ENCODE data around the gene YKT6.
A peak's percentile ranks its signal among the peaks of the same experiment; 100 is the strongest.

YKT6 gene

GRCh38 chr7:44159824-44160630 lies 40.8 kb upstream of the YKT6 start:
- 73% methylated on average over 5 of the region's 5 CpGs for WGBS
- Histone ChIP-seq H3K36me3 (ENCODE audit: control insufficient read depth in 1 of 2, insufficient read depth in 2 of 2, low read depth in 1 of 2, low read length in 2 of 2) (no peaks in the 10 kb centered on the region), H3K23ac (ENCODE audit: low read length in 2 of 2) (no peak overlapping the region), H2BK15ac (ENCODE audit: low read depth, poor library complexity, severe bottlenecking) (no peak overlapping the region), H3K4me1 (ENCODE audit: control insufficient read depth, insufficient read depth, low read depth, low read length) (peaks cover 18% of the 10 kb centered on the region), H3K4me3 (ENCODE audit: insufficient read depth in 1 of 2, low read depth in 1 of 2, low read length in 2 of 2) (no peak overlapping the region), H3K9ac (ENCODE audit: low read length) (no peak overlapping the region), H2AFZ (ENCODE audit: low read depth, low read length) (no peak overlapping the region), H3K14ac (ENCODE audit: low read length in 2 of 2) (no peak overlapping the region), H4K91ac (ENCODE audit: low read length) (no peak overlapping the region), H2BK12ac (ENCODE audit: low read length in 2 of 2) (no peak overlapping the region), H3K18ac (ENCODE audit: low read depth in 1 of 2, low read length in 2 of 2) (no peak overlapping the region), H3K4ac (ENCODE audit: low read depth in 1 of 2, low read length in 2 of 2) (no peak overlapping the region), H3K27me3 (ENCODE audit: control insufficient read depth in 1 of 2, insufficient read depth in 1 of 2, low read length in 2 of 2) (peaks cover 0 to 16% of the 10 kb centered on the region in 2 experiments), H2AK5ac (ENCODE audit: low read length, severe bottlenecking) (no peak overlapping the region), H3K9me3 (ENCODE audit: control insufficient read depth, low read length) (no peaks in the 10 kb centered on the region), H3K79me1 (replicated peaks; ENCODE audit: low read length, poor library complexity, severe bottlenecking) (no peaks in the 10 kb centered on the region), H3K4me2 (ENCODE audit: low read length, poor library complexity, severe bottlenecking) (no peak overlapping the region), H3K27ac (ENCODE audit: low read length, poor library complexity, severe bottlenecking) (no peak overlapping the region), H4K8ac (ENCODE audit: low read length) (no peak overlapping the region), H2BK5ac (ENCODE audit: low read depth, low read length, poor library complexity, severe bottlenecking) (no peak overlapping the region), H2BK120ac (ENCODE audit: low read depth, low read length) (no peak overlapping the region)
- no peak for DNase-seq

GRCh38 chr7:44161371-44161770 lies 39.4 kb upstream of the YKT6 start:
- Histone ChIP-seq H3K9ac (ENCODE audit: low read length) (no peak overlapping the region), H3K4me1 (ENCODE audit: control insufficient read depth, insufficient read depth, low read depth, low read length) (peaks cover 18% of the 10 kb centered on the region), H3K27ac (ENCODE audit: low read length, poor library complexity, severe bottlenecking) (no peak overlapping the region), H2AFZ (ENCODE audit: low read depth, low read length) (no peak overlapping the region), H3K4me2 (ENCODE audit: low read length, poor library complexity, severe bottlenecking) (no peak overlapping the region), H3K14ac (ENCODE audit: low read length in 2 of 2) (no peak overlapping the region), H2BK15ac (ENCODE audit: low read depth, poor library complexity, severe bottlenecking) (no peak overlapping the region), H3K27me3 (ENCODE audit: control insufficient read depth in 1 of 2, insufficient read depth in 1 of 2, low read length in 2 of 2) (peaks cover 0 to 8% of the 10 kb centered on the region in 2 experiments), H3K4ac (ENCODE audit: low read depth in 1 of 2, low read length in 2 of 2) (no peak overlapping the region), H4K91ac (ENCODE audit: low read length) (no peak overlapping the region), H3K18ac (ENCODE audit: low read depth in 1 of 2, low read length in 2 of 2) (no peak overlapping the region), H3K79me1 (replicated peaks; ENCODE audit: low read length, poor library complexity, severe bottlenecking) (no peaks in the 10 kb centered on the region), H2AK5ac (ENCODE audit: low read length, severe bottlenecking) (no peak overlapping the region), H3K36me3 (ENCODE audit: control insufficient read depth in 1 of 2, insufficient read depth in 2 of 2, low read depth in 1 of 2, low read length in 2 of 2) (no peaks in the 10 kb centered on the region), H2BK12ac (ENCODE audit: low read length in 2 of 2) (no peak overlapping the region), H3K9me3 (ENCODE audit: control insufficient read depth, low read length) (no peaks in the 10 kb centered on the region), H3K23ac (ENCODE audit: low read length in 2 of 2) (no peak overlapping the region), H2BK5ac (ENCODE audit: low read depth, low read length, poor library complexity, severe bottlenecking) (no peak overlapping the region), H2BK120ac (ENCODE audit: low read depth, low read length) (no peak overlapping the region), H3K4me3 (ENCODE audit: insufficient read depth in 1 of 2, low read depth in 1 of 2, low read length in 2 of 2) (no peak overlapping the region), H4K8ac (ENCODE audit: low read length) (no peak overlapping the region)
- WGBS, result 98% methylated on average over 2 of the region's 2 CpGs
- no peak for DNase-seq

DNA sequence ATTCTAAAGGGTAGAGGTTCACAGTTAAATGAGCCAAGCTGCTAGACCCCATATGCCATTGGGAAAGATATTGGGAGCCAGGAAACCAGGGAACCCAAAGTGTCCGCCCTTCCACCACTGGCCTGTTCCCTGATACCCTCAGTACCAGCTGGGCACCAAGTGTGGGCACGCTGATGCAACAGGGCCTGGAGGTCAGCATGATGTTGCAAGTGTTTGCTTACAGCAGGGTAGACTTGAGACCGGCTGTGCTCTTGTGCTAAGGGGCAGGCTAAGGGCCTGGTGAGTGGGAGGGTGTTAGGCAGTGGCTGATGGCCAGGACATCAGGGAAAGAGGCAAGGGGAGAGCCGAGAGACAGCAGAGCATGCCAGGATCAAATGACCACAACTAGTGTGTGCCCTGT lies 38.6 kb upstream of the YKT6 start:
- peak overlapping the region in 1 of 2 experiments; percentile 28 for H3K18ac ChIP-seq (ENCODE audit: low read depth in 1 of 2, low read length in 2 of 2)
- H3K27ac ChIP-seq (ENCODE audit: low read length, poor library complexity, severe bottlenecking), result no peak overlapping the region
- DNase-seq, result no peak
- H2BK15ac ChIP-seq (ENCODE audit: low read depth, poor library complexity, severe bottlenecking), result no peak overlapping the region
- H2BK120ac ChIP-seq (ENCODE audit: low read depth, low read length), result no peak overlapping the region
- peak overlapping the region; percentile 19 for H4K8ac ChIP-seq (ENCODE audit: low read length)
- no peak overlapping the region for H3K23ac ChIP-seq (ENCODE audit: low read length in 2 of 2)
- H2BK12ac ChIP-seq (ENCODE audit: low read length in 2 of 2), result peak overlapping the region in 1 of 2 experiments; percentile 56
- peaks cover 0 to 1% of the 10 kb centered on the region in 2 experiments for H3K27me3 ChIP-seq (ENCODE audit: control insufficient read depth in 1 of 2, insufficient read depth in 1 of 2, low read length in 2 of 2)
- H3K36me3 ChIP-seq (ENCODE audit: control insufficient read depth in 1 of 2, insufficient read depth in 2 of 2, low read depth in 1 of 2, low read length in 2 of 2), result no peaks in the 10 kb centered on the region
- no peaks in the 10 kb centered on the region for H3K9me3 ChIP-seq (ENCODE audit: control insufficient read depth, low read length)
- H3K79me1 ChIP-seq (replicated peaks; ENCODE audit: low read length, poor library complexity, severe bottlenecking), result no peaks in the 10 kb centered on the region
- peak overlapping the region; percentile 7 for H2AK5ac ChIP-seq (ENCODE audit: low read length, severe bottlenecking)
- H3K9ac ChIP-seq (ENCODE audit: low read length), result no peak overlapping the region
- no peak overlapping the region for H3K14ac ChIP-seq (ENCODE audit: low read length in 2 of 2)
- H4K91ac ChIP-seq (ENCODE audit: low read length), result peak overlapping the region; percentile 22
- H3K4me1 ChIP-seq (ENCODE audit: control insufficient read depth, insufficient read depth, low read depth, low read length), result peaks cover 17% of the 10 kb centered on the region
- no peak overlapping the region for H3K4ac ChIP-seq (ENCODE audit: low read depth in 1 of 2, low read length in 2 of 2)
- H2AFZ ChIP-seq (ENCODE audit: low read depth, low read length), result peak overlapping the region; percentile 57
- no peak overlapping the region for H3K4me2 ChIP-seq (ENCODE audit: low read length, poor library complexity, severe bottlenecking)
- WGBS, result 76% methylated on average over 4 of the region's 4 CpGs
- H3K4me3 ChIP-seq (ENCODE audit: insufficient read depth in 1 of 2, low read depth in 1 of 2, low read length in 2 of 2), result no peak overlapping the region
- H2BK5ac ChIP-seq (ENCODE audit: low read depth, low read length, poor library complexity, severe bottlenecking), result no peak overlapping the region

DNA sequence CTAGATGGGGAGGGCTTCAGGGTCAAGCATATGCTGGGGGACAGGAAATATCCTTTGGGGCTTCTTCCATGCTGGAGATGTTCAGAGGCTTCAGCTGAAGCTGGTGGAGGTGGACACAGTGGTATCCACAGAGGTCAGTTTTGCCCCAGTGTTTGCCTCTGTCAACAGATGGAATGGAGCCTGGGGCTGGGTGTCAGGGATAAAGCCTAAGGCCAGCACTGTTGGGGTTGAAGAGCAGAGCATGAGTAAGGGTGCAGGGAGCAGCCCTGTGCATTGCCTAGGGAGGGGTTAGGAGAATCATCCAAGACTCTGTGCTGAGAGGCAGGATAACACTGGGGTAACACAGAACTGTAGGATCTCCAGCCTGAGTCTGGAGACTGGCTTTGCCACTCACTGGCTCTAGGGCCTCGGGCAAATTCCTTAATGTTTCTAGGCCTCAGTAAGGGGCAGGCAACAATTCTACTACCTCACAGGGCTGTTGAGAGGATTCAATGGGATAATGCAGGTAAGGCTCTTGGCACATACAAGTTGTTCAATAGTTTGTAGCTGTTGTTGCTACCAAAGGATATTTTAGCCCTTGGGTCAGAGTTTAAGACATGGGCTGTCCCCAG lies 37.9 kb upstream of the YKT6 start:
- Histone ChIP-seq H2AFZ (ENCODE audit: low read depth, low read length) (no peak overlapping the region), H3K27ac (ENCODE audit: low read length, poor library complexity, severe bottlenecking) (peak overlapping the region; percentile 98), H3K79me1 (replicated peaks; ENCODE audit: low read length, poor library complexity, severe bottlenecking) (no peaks in the 10 kb centered on the region), H4K8ac (ENCODE audit: low read length) (peak overlapping the region; percentile 67), H3K4me1 (ENCODE audit: control insufficient read depth, insufficient read depth, low read depth, low read length) (peaks cover 11% of the 10 kb centered on the region), H3K27me3 (ENCODE audit: control insufficient read depth in 1 of 2, insufficient read depth in 1 of 2, low read length in 2 of 2) (no peaks in the 10 kb centered on the region), H3K36me3 (ENCODE audit: control insufficient read depth in 1 of 2, insufficient read depth in 2 of 2, low read depth in 1 of 2, low read length in 2 of 2) (no peaks in the 10 kb centered on the region), H2BK12ac (ENCODE audit: low read length in 2 of 2) (peak overlapping the region; percentile 7 to 45), H3K18ac (ENCODE audit: low read depth in 1 of 2, low read length in 2 of 2) (peak overlapping the region; percentile 1 to 58), H2BK120ac (ENCODE audit: low read depth, low read length) (peak overlapping the region; percentile 23), H2AK5ac (ENCODE audit: low read length, severe bottlenecking) (peak overlapping the region; percentile 7), H3K4me3 (ENCODE audit: insufficient read depth in 1 of 2, low read depth in 1 of 2, low read length in 2 of 2) (no peak overlapping the region), H3K14ac (ENCODE audit: low read length in 2 of 2) (peak overlapping the region in 1 of 2 experiments; percentile 53), H2BK5ac (ENCODE audit: low read depth, low read length, poor library complexity, severe bottlenecking) (no peak overlapping the region), H3K23ac (ENCODE audit: low read length in 2 of 2) (no peak overlapping the region), H3K9ac (ENCODE audit: low read length) (no peak overlapping the region), H2BK15ac (ENCODE audit: low read depth, poor library complexity, severe bottlenecking) (no peak overlapping the region), H3K4me2 (ENCODE audit: low read length, poor library complexity, severe bottlenecking) (no peak overlapping the region), H3K9me3 (ENCODE audit: control insufficient read depth, low read length) (no peaks in the 10 kb centered on the region), H4K91ac (ENCODE audit: low read length) (peak overlapping the region; percentile 53), H3K4ac (ENCODE audit: low read depth in 1 of 2, low read length in 2 of 2) (peak overlapping the region in 1 of 2 experiments; percentile 70)
- no peak for DNase-seq
- WGBS, result 88% methylated on average over 1 of the region's 1 CpG
